OCI-LY7 (cell line): ENCODE measurements around the gene CBY2. TPM values are rescaled to one million over a fixed set of nuclear protein-coding genes. Genes with fewer than 3 reads are reported as not detected.

ENCODE experiments used
- BruUV-seq: library from RNA; stranded (reverse); fragments of 400-500 nt; replicated peaks from 2 replicates; lab custom pipeline; 2021; lab: Mats Ljungman, UMichigan
- CTCF ChIA-PET: fragments of 300-600 bp; sonication (Branson Sonifier 250); formaldehyde crosslinking; loops from one replicate; lab custom pipeline; 2022; ENCODE audit warnings: antibody characterized with exemption; ENCODE audit not compliant: unreplicated experiment; lab: Charles Lee
- POLR2A ChIA-PET: fragments of 300-600 bp; sonication (Branson Sonifier 250); formaldehyde crosslinking; loops from one replicate; lab custom pipeline; 2022; ENCODE audit warnings: antibody characterized with exemption; lab: Charles Lee
- DNase-seq: peaks from one replicate; pipeline ENCODE4 v3.0.0-alpha.2; 2015; ENCODE audit warnings: low spot score
- H2AFZ ChIP-seq: fragments of 200-600 bp; sonication (generic), shearing (Covaris generic); 2 replicates; pipeline ENCODE4 v1.6.1; 2014; ENCODE audit warnings: mild to moderate bottlenecking, antibody characterized with exemption, low read length, moderate library complexity
- H3K27ac ChIP-seq: fragments of 200-600 bp; sonication (generic); 2 replicates; pipeline ENCODE4 v1.5.1; 2014; ENCODE audit warnings: mixed run types, low read depth, mild to moderate bottlenecking, moderate library complexity, low read length, inconsistent platforms; ENCODE audit not compliant: poor library complexity, severe bottlenecking
- H3K36me3 ChIP-seq: fragments of 200-600 bp; sonication (generic); 2 replicates; pipeline ENCODE4 v1.6.1; 2014; ENCODE audit warnings: mild to moderate bottlenecking, antibody characterized with exemption, low read length, moderate library complexity, mixed read lengths; ENCODE audit not compliant: insufficient read depth
- H3K4me1 ChIP-seq: fragments of 200-600 bp; sonication (generic); 2 replicates; pipeline ENCODE4 v1.5.1; 2014; ENCODE audit warnings: mild to moderate bottlenecking, low read length; ENCODE audit not compliant: insufficient read depth, poor library complexity, severe bottlenecking
- H3K4me2 ChIP-seq: fragments of 200-600 bp; sonication (generic); 2 replicates; pipeline ENCODE4 v1.6.1; 2014; ENCODE audit warnings: mild to moderate bottlenecking, low read length
- H3K4me3 ChIP-seq: fragments of 200-600 bp; sonication (generic); 2 replicates; pipeline ENCODE4 v1.5.1; 2014; ENCODE audit warnings: mild to moderate bottlenecking, low read depth, low read length; ENCODE audit not compliant: poor library complexity, severe bottlenecking
- H3K79me2 ChIP-seq: fragments of 200-600 bp; sonication (generic); 2 replicates; pipeline ENCODE4 v1.6.1; 2016; ENCODE audit warnings: low read depth, mild to moderate bottlenecking, low read length, moderate library complexity, mixed read lengths; ENCODE audit not compliant: insufficient read depth
- H3K9me2 ChIP-seq: fragments of 200-600 bp; sonication (generic); 2 replicates; pipeline ENCODE4 v1.6.1; 2016; ENCODE audit warnings: mild to moderate bottlenecking, low read length, mixed read lengths; ENCODE audit not compliant: insufficient read depth
- H3K9me3 ChIP-seq: fragments of 200-600 bp; sonication (generic); 2 replicates; pipeline ENCODE4 v1.6.1; 2014; ENCODE audit warnings: mild to moderate bottlenecking, mixed run types, low read length, mixed read lengths
- H4K20me1 ChIP-seq: fragments of 200-600 bp; sonication (generic); 2 replicates; pipeline ENCODE4 v1.6.1; 2014; ENCODE audit warnings: mild to moderate bottlenecking, antibody characterized with exemption, low read length, moderate library complexity, mixed read lengths; ENCODE audit not compliant: insufficient read depth
- EZH2phosphoT487 ChIP-seq: fragments of 200-600 bp; sonication (generic); IDR thresholded peaks from 2 replicates; pipeline ENCODE4 v1.6.1; 2018; ENCODE audit warnings: low read depth, borderline replicate concordance, mild to moderate bottlenecking, mixed run types, antibody characterized with exemption, low read length, moderate library complexity, mixed read lengths
- intact Hi-C: fragments of 100-400 bp; cut with micrococcal nuclease; formaldehyde crosslinking; loops from one replicate; pipeline ENCODE4 v1.10.0; 2022; ENCODE audit not compliant: unreplicated experiment
- total RNA-seq, 2 experiments: library from RNA; depleted of rRNA in 1 of 2; stranded (reverse); fragments of >200 nt in 1 of 2; shearing (Covaris generic) in 1 of 2; gene quantifications; 2 replicates each; pipeline ENCODE4 v1.2.3, GENCODE V29; 2014 to 2022
- TF ChIP-seq, protein P1 (sequence below): fragments of 200-600 bp; sonication (generic); conservative IDR thresholded peaks from 2 replicates; pipeline ENCODE4 v1.5.1; 2014; ENCODE audit warnings: mild to moderate bottlenecking, antibody characterized with exemption, low read length, moderate library complexity, mixed read lengths

CBY2 gene
- total RNA-seq, 2 experiments from 2014 or later = not detected

DNA sequence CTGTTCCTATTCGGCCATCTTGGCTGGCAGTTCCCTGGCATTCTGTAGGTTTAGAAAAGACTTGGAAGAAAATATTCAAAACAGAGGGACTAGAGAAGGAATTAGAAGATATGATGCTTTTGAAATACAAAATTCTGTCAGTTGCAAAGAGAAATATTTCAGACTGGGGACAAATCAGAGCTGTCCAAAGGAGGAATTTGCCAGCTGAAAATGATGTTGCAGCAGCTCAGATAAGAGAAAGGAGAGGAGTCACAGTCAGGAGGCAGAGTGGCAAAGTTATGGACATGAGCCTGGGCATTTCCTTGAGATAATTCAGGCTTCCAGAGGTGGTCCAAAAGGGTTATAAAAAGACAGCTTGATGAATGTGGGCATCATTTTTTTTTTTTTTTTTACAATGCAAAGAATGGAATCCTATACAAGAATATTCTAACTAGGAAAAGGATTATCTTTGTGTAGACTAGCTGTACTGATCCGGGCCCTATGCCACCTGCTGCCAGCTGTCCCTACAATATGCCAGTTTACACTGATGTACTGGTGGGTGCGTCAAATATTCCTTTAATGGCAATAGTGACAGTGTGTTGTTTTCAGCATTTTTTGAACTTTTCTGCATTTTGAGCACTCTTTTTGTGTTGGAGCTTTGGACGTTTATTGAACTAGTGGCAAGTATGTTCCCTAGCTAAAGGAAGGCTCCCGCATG, 31.8 kb upstream of the CBY2 start:
- intact Hi-C loops = no loop called here
- Histone ChIP-seq H3K4me2 (no peak overlapping the region), H3K9me2 (no peaks in the 10 kb centered on the region), H3K9me3 (no peaks in the 10 kb centered on the region), H3K4me1 (no peaks in the 10 kb centered on the region), H2AFZ (no peak overlapping the region), H3K4me3 (no peak overlapping the region), H4K20me1 (no peaks in the 10 kb centered on the region), H3K79me2 (no peaks in the 10 kb centered on the region), H3K27ac (no peak overlapping the region), H3K36me3 (no peaks in the 10 kb centered on the region)
- TF ChIP-seq, protein P1, sequence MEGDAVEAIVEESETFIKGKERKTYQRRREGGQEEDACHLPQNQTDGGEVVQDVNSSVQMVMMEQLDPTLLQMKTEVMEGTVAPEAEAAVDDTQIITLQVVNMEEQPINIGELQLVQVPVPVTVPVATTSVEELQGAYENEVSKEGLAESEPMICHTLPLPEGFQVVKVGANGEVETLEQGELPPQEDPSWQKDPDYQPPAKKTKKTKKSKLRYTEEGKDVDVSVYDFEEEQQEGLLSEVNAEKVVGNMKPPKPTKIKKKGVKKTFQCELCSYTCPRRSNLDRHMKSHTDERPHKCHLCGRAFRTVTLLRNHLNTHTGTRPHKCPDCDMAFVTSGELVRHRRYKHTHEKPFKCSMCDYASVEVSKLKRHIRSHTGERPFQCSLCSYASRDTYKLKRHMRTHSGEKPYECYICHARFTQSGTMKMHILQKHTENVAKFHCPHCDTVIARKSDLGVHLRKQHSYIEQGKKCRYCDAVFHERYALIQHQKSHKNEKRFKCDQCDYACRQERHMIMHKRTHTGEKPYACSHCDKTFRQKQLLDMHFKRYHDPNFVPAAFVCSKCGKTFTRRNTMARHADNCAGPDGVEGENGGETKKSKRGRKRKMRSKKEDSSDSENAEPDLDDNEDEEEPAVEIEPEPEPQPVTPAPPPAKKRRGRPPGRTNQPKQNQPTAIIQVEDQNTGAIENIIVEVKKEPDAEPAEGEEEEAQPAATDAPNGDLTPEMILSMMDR = no peak
- TF ChIP-seq EZH2phosphoT487 = no peak
- CTCF ChIA-PET = no interaction called here
- POLR2A ChIA-PET = interaction anchor here (1.3 kb wide), 1 partner anchor 11 kb away, joined by 3 read pairs; no protein-coding TSS in a partner anchor
- no TSS peak for BruUV-seq
- no peak for DNase-seq

DNA sequence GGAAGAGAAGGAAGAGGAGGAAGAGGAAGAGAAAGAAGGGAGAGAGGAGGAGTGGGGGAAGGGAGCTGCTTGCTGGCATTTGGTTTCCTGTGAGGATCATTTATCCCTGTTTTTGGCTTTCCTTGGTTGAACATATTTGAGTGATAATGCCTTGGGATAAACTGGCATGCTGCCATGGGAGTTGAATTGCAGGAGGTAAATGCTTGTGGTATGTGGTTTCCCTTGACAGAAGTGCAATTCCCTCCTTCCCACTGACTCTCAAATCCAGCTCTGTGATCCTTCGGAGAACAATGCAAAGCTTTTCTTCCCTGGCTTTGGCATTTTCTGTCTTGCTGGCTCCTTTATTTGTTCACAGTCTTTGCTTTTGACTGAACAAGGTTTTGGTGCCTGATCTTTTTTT, 27.2 kb upstream of the CBY2 start:
- POLR2A ChIA-PET = no interaction called here
- no peaks in the 10 kb centered on the region for H4K20me1 ChIP-seq
- intact Hi-C loops = no loop called here
- no peak overlapping the region for H3K4me2 ChIP-seq
- no peaks in the 10 kb centered on the region for H3K9me3 ChIP-seq
- TF ChIP-seq, protein P1 = no peak
- TF ChIP-seq EZH2phosphoT487 = no peak
- no peak overlapping the region for H3K27ac ChIP-seq
- no peak overlapping the region for H2AFZ ChIP-seq
- H3K79me2 ChIP-seq = no peaks in the 10 kb centered on the region
- DNase-seq = no peak
- no peaks in the 10 kb centered on the region for H3K9me2 ChIP-seq
- CTCF ChIA-PET = no interaction called here
- no peak overlapping the region for H3K4me3 ChIP-seq
- no peaks in the 10 kb centered on the region for H3K4me1 ChIP-seq
- no peaks in the 10 kb centered on the region for H3K36me3 ChIP-seq
- no TSS peak for BruUV-seq

DNA sequence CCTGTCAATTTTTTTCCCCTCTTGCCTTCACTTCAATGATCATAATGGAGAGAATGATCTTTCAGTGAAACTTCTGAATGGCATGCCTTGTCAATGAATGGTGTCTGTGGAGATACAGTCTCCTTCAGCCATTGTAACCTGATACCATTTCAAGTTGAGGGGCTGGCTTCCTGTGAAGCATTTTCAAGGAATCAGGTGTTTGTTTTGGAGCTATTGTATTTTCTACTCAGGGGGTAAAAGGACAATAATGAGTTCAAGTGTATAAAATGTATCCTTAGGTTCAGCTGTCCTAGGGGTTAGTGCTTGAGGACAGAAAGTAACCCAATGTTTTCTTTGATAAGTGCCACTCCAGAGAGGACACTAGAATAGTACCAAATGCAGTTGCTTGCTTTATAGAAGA, 23.8 kb upstream of the CBY2 start:
- H3K36me3 ChIP-seq = no peaks in the 10 kb centered on the region
- no TSS peak for BruUV-seq
- intact Hi-C loops = no loop called here
- ChIA-PET POLR2A (no interaction called here), CTCF (no interaction called here)
- TF ChIP-seq, protein P1 = no peak
- TF ChIP-seq EZH2phosphoT487 = no peak
- no peak overlapping the region for H3K27ac ChIP-seq
- no peaks in the 10 kb centered on the region for H3K9me2 ChIP-seq
- H3K9me3 ChIP-seq = no peaks in the 10 kb centered on the region
- no peaks in the 10 kb centered on the region for H3K79me2 ChIP-seq
- H2AFZ ChIP-seq = no peak overlapping the region
- no peak overlapping the region for H3K4me2 ChIP-seq
- no peak overlapping the region for H3K4me3 ChIP-seq
- DNase-seq = no peak
- H4K20me1 ChIP-seq = no peaks in the 10 kb centered on the region
- H3K4me1 ChIP-seq = no peaks in the 10 kb centered on the region
